IPS-15b (cell line): ENCODE data around the gene GOLGA6L2.
"Not testable (repeated sequence)": the region's sequence is repeated elsewhere in the genome, so short reads cannot be mapped to it uniquely, and the experiment has no call there.

Experiments
- H3K27me3 ChIP-seq: one replicate; pipeline ENCODE4 v1.6.1; 2013; ENCODE audit warnings: low read length; ENCODE audit not compliant: control insufficient read depth, insufficient read depth
- H3K36me3 ChIP-seq: one replicate; pipeline ENCODE4 v1.6.1; 2013; ENCODE audit warnings: low read length; ENCODE audit not compliant: control insufficient read depth, insufficient read depth
- H3K4me1 ChIP-seq: one replicate; pipeline ENCODE4 v1.6.1; 2013; ENCODE audit warnings: mild to moderate bottlenecking, low read length; ENCODE audit not compliant: control insufficient read depth, insufficient read depth
- H3K4me3 ChIP-seq: one replicate; pipeline ENCODE4 v1.5.1; 2013; ENCODE audit warnings: low read depth, low read length
- H3K9ac ChIP-seq: one replicate; pipeline ENCODE4 v1.6.1; 2013; ENCODE audit warnings: low read depth, mild to moderate bottlenecking, low read length
- H3K9me3 ChIP-seq: one replicate; pipeline ENCODE4 v1.6.1; 2013; ENCODE audit warnings: mild to moderate bottlenecking, low read length; ENCODE audit not compliant: control insufficient read depth, insufficient read depth

GOLGA6L2 gene

DNA sequence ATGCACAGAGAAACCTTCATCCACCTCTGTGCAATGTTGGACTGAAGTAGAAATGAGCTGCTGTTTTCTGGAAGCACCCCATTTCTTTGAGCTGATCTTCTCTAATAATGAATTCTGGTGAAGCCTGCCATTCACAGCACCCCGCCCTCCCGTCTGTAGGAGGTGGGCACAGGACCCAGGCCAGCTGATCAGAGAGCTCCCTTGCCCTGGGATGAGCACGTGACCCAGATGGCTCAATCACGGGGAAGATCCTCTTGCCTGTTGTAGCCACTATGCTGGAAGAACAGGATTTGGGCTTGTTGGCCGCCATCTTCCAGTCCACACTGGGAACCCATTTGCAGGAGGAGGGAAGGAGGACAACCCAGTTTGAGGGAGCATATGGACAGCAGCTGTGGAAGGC is 44.5 kb downstream of the GOLGA6L2 start:
- no peaks in the 10 kb centered on the region for H3K4me1 ChIP-seq
- H3K36me3 ChIP-seq = no peaks in the 10 kb centered on the region
- H3K9me3 ChIP-seq = no peaks in the 10 kb centered on the region
- H3K4me3 ChIP-seq = no peak overlapping the region
- H3K9ac ChIP-seq = no peak overlapping the region
- H3K27me3 ChIP-seq = no peaks in the 10 kb centered on the region

DNA sequence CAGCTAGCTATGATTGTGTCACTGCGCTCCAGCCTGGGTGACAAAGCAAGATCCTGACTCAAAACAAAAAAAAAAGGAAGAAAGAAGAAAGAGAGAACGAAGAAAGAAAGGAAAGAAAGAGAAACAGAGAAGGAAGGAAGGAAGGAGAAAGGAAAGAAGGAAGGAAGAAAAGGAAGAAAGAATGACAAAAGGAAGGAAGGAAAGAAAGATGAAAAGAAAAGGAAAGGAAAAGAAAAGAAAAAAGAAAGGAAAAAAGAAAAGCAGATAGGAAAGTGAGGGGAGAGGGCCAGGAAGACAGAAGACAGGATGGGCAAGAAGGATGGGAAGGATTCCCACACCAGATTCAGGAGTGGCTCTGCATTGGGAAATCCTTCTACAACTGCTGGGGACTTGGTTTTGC is 44.9 kb downstream of the GOLGA6L2 start:
- Histone ChIP-seq H3K9me3 (no peaks in the 10 kb centered on the region), H3K9ac (no peak overlapping the region), H3K27me3 (no peaks in the 10 kb centered on the region)

DNA sequence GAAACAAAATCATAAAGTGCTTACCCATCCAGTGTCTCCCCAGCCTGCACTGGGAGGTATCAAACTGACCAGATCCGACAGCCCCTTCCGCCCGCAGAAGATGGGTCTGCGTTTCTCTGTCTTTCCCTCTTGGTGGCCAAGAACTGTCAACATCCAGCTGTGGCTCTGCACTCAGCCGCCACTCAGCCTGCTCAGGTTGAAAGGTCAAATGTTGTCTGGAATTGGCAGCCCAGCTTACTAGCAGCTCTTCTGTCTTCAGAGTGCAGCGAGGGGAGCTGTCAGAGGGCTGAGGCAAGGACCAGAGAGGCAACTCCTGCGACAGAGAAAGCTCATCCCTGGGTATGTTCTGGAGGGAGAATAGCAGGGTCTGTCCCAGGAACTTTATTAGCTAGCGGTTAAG is 45.4 kb downstream of the GOLGA6L2 start:
- Histone ChIP-seq H3K36me3 (no peaks in the 10 kb centered on the region), H3K4me1 (no peaks in the 10 kb centered on the region), H3K27me3 (no peaks in the 10 kb centered on the region), H3K9ac (no peak overlapping the region), H3K9me3 (no peaks in the 10 kb centered on the region), H3K4me3 (no peak overlapping the region)

More for the DNA sequence above, 44.9 kb downstream of the GOLGA6L2 start:
- Histone ChIP-seq H3K4me3 (no peak overlapping the region), H3K4me1 (no peaks in the 10 kb centered on the region), H3K36me3 (no peaks in the 10 kb centered on the region)

GRCh38 chr15:23399207-23399606 is 47.8 kb downstream of the GOLGA6L2 start:
- H3K9me3 ChIP-seq, H3K36me3 ChIP-seq, H3K9ac ChIP-seq, H3K27me3 ChIP-seq, H3K4me3 ChIP-seq, H3K4me1 ChIP-seq: not testable (repeated sequence)

DNA sequence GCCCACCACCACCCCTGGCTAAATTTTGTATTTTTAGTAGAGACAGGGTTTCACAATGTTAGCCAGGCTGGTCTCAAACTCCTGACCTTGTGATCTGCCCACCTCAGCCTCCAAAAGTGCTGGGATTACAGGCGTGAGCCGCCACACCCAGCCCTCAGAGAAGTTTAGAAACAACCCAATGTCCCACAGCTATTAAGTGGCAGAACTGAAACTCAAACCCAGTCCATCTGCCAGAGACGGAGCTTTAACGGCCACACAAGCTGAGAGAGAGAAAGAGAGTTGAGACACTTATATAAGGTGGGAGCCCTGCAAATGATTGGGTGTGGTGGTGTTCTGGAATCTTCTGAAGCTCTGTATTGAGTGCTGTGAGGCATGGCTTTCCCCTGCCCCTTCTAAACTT is 48.7 kb downstream of the GOLGA6L2 start:
- not testable (repeated sequence) for H3K4me1 ChIP-seq, H3K4me3 ChIP-seq, H3K9me3 ChIP-seq, H3K36me3 ChIP-seq, H3K27me3 ChIP-seq, H3K9ac ChIP-seq

DNA sequence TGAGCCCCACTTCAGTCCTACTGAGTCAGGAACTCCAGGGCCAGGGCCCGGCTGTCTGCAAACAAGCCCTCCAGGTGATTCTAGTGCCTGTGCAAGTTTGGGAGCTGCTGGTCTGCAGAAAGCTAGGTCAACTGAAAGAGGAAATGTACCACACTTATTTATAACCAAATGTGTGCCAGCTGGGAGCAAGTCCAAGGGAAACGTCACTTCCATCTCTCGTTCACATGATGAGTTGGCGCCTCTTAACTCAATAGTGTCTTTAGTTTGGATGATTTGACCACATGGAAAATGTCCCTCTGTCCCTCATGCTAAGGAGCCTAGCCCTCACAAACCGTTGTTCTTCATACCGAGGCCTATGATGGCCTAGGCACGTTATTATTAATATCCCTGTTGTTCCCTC is 49.3 kb downstream of the GOLGA6L2 start:
- no peak overlapping the region for H3K9ac ChIP-seq
- H3K4me1 ChIP-seq = no peaks in the 10 kb centered on the region
- no peak overlapping the region for H3K4me3 ChIP-seq
- H3K36me3 ChIP-seq = no peaks in the 10 kb centered on the region
- no peaks in the 10 kb centered on the region for H3K27me3 ChIP-seq
- no peaks in the 10 kb centered on the region for H3K9me3 ChIP-seq

DNA sequence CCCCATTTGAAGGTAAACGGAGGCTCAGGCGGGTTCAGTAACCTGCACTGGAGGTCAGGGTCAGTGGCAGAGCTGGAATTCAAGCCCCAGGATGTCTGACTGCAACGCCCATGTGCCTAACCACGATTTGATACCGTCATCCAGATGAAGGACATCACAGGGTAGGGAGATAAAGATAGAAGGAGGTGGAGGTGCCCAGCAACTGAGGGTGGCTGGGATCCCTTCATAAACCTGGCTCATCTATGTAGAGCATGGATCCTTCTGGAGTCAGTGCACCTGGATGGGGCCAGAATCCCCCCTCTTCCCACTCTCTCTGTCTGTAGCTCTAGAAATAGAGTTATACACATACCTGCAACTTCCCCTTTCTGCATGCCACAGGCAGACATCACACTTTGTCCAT is 51.2 kb downstream of the GOLGA6L2 start:
- H3K27me3 ChIP-seq = no peaks in the 10 kb centered on the region
- no peak overlapping the region for H3K9ac ChIP-seq
- H3K9me3 ChIP-seq = no peaks in the 10 kb centered on the region
- no peak overlapping the region for H3K4me3 ChIP-seq
- H3K4me1 ChIP-seq = no peaks in the 10 kb centered on the region
- H3K36me3 ChIP-seq = no peaks in the 10 kb centered on the region

- Histone ChIP-seq H3K27me3 (no peaks in the 10 kb centered on the region), H3K4me3 (no peak overlapping the region), H3K4me1 (no peaks in the 10 kb centered on the region), H3K36me3 (no peaks in the 10 kb centered on the region), H3K9me3 (no peaks in the 10 kb centered on the region), H3K9ac (no peak overlapping the region)
Observed at GRCh38 chr15:23395030-23395692, 51.9 kb downstream of the GOLGA6L2 start.
